Panc1 (cell line): ENCODE data around the gene SCGB1C2. TPM values are rescaled to one million over a fixed set of nuclear protein-coding genes. Genes with fewer than 3 reads are reported as not detected.

Experiments
- ATAC-seq: fragments of 200-7000 bp; cut with Tn5 transposase; 2 replicates; pipeline ENCODE4 v1.9.1; 2020; ENCODE audit warnings: mild to moderate bottlenecking, moderate library complexity
- BruUV-seq: library from RNA; stranded (reverse); fragments of 400-500 nt; replicated peaks from 2 replicates; lab custom pipeline; 2021; lab: Mats Ljungman, UMichigan
- CTCF ChIA-PET: fragments of 300-600 bp; sonication (Branson Sonifier 250); formaldehyde crosslinking; loops from one replicate; lab custom pipeline; 2022; ENCODE audit warnings: antibody characterized with exemption; lab: Charles Lee
- POLR2A ChIA-PET: fragments of 300-600 bp; sonication (Branson Sonifier 250); formaldehyde crosslinking; loops from one replicate; lab custom pipeline; 2022; ENCODE audit warnings: antibody characterized with exemption; lab: Charles Lee
- DNase-seq: peaks from one replicate; pipeline ENCODE4 v3.0.0-alpha.2; 2010; ENCODE audit warnings: low read depth, low spot score
- H3K27ac ChIP-seq: 2 replicates; pipeline ENCODE4 v1.5.1; 2011; ENCODE audit warnings: mild to moderate bottlenecking, low read length, inconsistent platforms
- H3K27me3 ChIP-seq: fragments of 200-500 bp; sonication (Bioruptor generic); 2 replicates; pipeline ENCODE4 v1.6.0; 2014; ENCODE audit warnings: low read length, inconsistent platforms; ENCODE audit not compliant: control insufficient read depth, insufficient read depth
- H3K36me3 ChIP-seq: fragments of 200-500 bp; sonication (Bioruptor generic); 2 replicates; pipeline ENCODE4 v1.5.1; 2014; ENCODE audit warnings: inconsistent platforms, mild to moderate bottlenecking, low read length, moderate library complexity; ENCODE audit not compliant: control insufficient read depth, insufficient read depth
- H3K4me1 ChIP-seq: 2 replicates; pipeline ENCODE4 v1.5.1; 2011; ENCODE audit warnings: inconsistent platforms, mild to moderate bottlenecking, low read length, moderate library complexity; ENCODE audit not compliant: control insufficient read depth, insufficient read depth
- H3K4me3 ChIP-seq, 2 experiments: 2 replicates each; pipeline ENCODE4 v1.5.1; 2011 to 2012; ENCODE audit warnings: low read depth in 2 of 2, low read length in 2 of 2, mild to moderate bottlenecking in 2 of 2, inconsistent platforms in 1 of 2, moderate library complexity in 1 of 2
- H3K9me3 ChIP-seq: fragments of 200-500 bp; sonication (Bioruptor generic); 2 replicates; pipeline ENCODE4 v1.5.1; 2014; ENCODE audit warnings: low read depth, mild to moderate bottlenecking, inconsistent platforms, low read length, moderate library complexity; ENCODE audit not compliant: control insufficient read depth, insufficient read depth
- CTCF ChIP-seq: fragments of 450-650 bp; IDR thresholded peaks from 2 replicates; pipeline ENCODE4 v1.5.1; 2017; ENCODE audit warnings: mild to moderate bottlenecking
- POLR2AphosphoS5 ChIP-seq: IDR thresholded peaks from 2 replicates; pipeline ENCODE4 v1.6.1; 2012; ENCODE audit warnings: mild to moderate bottlenecking, low read depth, low read length, moderate library complexity
- REST ChIP-seq, 2 experiments: IDR thresholded peaks; 2 replicates each; pipeline ENCODE4 v1.6.1; 2011 to 2012; ENCODE audit warnings: low read depth in 2 of 2, control low read depth in 1 of 2, low read length in 1 of 2, mild to moderate bottlenecking in 1 of 2, moderate library complexity in 1 of 2; ENCODE audit not compliant: insufficient read depth in 1 of 2
- SIN3A ChIP-seq: IDR thresholded peaks from 2 replicates; pipeline ENCODE4 v1.6.1; 2012; ENCODE audit warnings: low read depth, mild to moderate bottlenecking, low read length, moderate library complexity, borderline replicate concordance; ENCODE audit not compliant: insufficient read depth
- TCF7L2 ChIP-seq: IDR thresholded peaks from 2 replicates; pipeline ENCODE4 v1.6.1; 2011; ENCODE audit warnings: mild to moderate bottlenecking, low read depth, low read length, inconsistent platforms
- in situ Hi-C: cut with HindIII; loops from 2 replicates; pipeline ENCODE4 v1.10.0; 2016; ENCODE audit warnings: low sequenced_read_pairs, low pct_unique_long_range_greater_than_20kb
- intact Hi-C: fragments of 100-400 bp; cut with micrococcal nuclease; formaldehyde crosslinking; loops from one replicate; pipeline ENCODE4 v1.10.0; 2022; ENCODE audit not compliant: unreplicated experiment
- total RNA-seq: library from RNA; stranded (reverse); gene quantifications from one replicate; pipeline ENCODE4 v1.2.1, GENCODE V29; 2021; ENCODE audit not compliant: unreplicated experiment

The SCGB1C2 gene
- total RNA-seq, 1 experiment from 2014 or later, result not detected

- intact Hi-C loops (no loop called here), in situ Hi-C loops (no loop called here)
- no TSS peak for BruUV-seq
- Histone ChIP-seq H3K36me3 (no peaks in the 10 kb centered on the region; the same call in 1 of the 2 replicates), H3K9me3 (no peaks in the 10 kb centered on the region), H3K4me1 (no peaks in the 10 kb centered on the region), H3K4me3 (no peak overlapping the region), H3K27me3 (no peaks in the 10 kb centered on the region), H3K27ac (no peak overlapping the region)
- ChIA-PET POLR2A (no interaction called here), CTCF (no interaction called here)
- ATAC-seq (no peak), DNase-seq (no peak)
- TF ChIP-seq REST (IDR thresholded peaks at IDR 0.05; ENCODE audit: insufficient read depth in 1 of 2, low read depth in 2 of 2, low read length in 1 of 2) (no peak), SIN3A (no peak), CTCF (no peak), POLR2AphosphoS5 (no peak), TCF7L2 (no peak)
Observed at GRCh38 chr17:177762-178161, 40.4 kb downstream of the SCGB1C2 start.

GRCh38 chr17:178292-179065 lies 41.1 kb downstream of the SCGB1C2 start:
- H3K27ac ChIP-seq, result no peak overlapping the region
- no peaks in the 10 kb centered on the region for H3K4me1 ChIP-seq
- POLR2A ChIA-PET, result no interaction called here
- CTCF ChIA-PET, result interaction anchor here (0.6 kb wide), 1 partner anchor 70 kb away, joined by 5 read pairs; no protein-coding TSS in a partner anchor
- no peaks in the 10 kb centered on the region for H3K27me3 ChIP-seq
- H3K4me3 ChIP-seq, result no peak overlapping the region
- DNase-seq (no peak), ATAC-seq (no peak)
- intact Hi-C loops (no loop called here), in situ Hi-C loops (no loop called here)
- TF ChIP-seq TCF7L2 (no peak), SIN3A (no peak), REST (IDR thresholded peaks at IDR 0.05; ENCODE audit: insufficient read depth in 1 of 2, low read depth in 2 of 2, low read length in 1 of 2) (no peak), CTCF (no peak), POLR2AphosphoS5 (no peak)
- H3K9me3 ChIP-seq, result no peaks in the 10 kb centered on the region
- no peaks in the 10 kb centered on the region; the same call in 1 of the 2 replicates for H3K36me3 ChIP-seq
- BruUV-seq, result no TSS peak
